Body of pancreas (tissue), 4 donors: Measurements from ENCODE around the gene MRO.

Experiments used
- CTCF ChIP-seq, 7 experiments: fragments of 450-650 bp in 4 of 7; fragments of 200-600 bp in 3 of 7; sonication (generic) in 3 of 7; IDR thresholded peaks; one replicate each; pipeline ENCODE4 v1.5.1; 2016 to 2019; ENCODE audit warnings: antibody characterized with exemption in 7 of 7
- POLR2A ChIP-seq, 3 donors: fragments of 450-650 bp; IDR thresholded peaks; one replicate each; pipeline ENCODE4 v1.6.1; 2016; ENCODE audit warnings: antibody characterized with exemption in 3 of 3, mild to moderate bottlenecking in 2 of 3

- TF ChIP-seq CTCF (IDR thresholded peaks at IDR 0.05) (no peak), POLR2A (IDR thresholded peaks at IDR 0.05) (no peak)
Observed at GRCh38 chr18:50791599-50792438, 28.0 kb downstream of the MRO start.
